Endothelial cell of umbilical vein (primary cell): ENCODE data around the gene ZFYVE28. TPM values are rescaled to one million over a fixed set of nuclear protein-coding genes. Genes with fewer than 3 reads are reported as not detected.

Experiments used
- BruUV-seq: library from RNA; stranded (reverse); fragments of 400-500 nt; replicated peaks from 2 replicates; lab custom pipeline; 2021; lab: Mats Ljungman, UMichigan
- CTCF ChIA-PET: fragments of 300-600, 350-600 bp; sonication (Branson Sonifier 250); formaldehyde crosslinking; loops from one replicate; lab custom pipeline; 2021; ENCODE audit warnings: antibody characterized with exemption, inconsistent platforms; lab: Charles Lee
- POLR2A ChIA-PET: fragments of 300-600, 350-600 bp; sonication (Branson Sonifier 250); formaldehyde crosslinking; loops from one replicate; lab custom pipeline; 2021; ENCODE audit warnings: antibody characterized with exemption, inconsistent platforms; lab: Charles Lee
- DNase-seq: peaks from one replicate; pipeline ENCODE4 v3.0.0-alpha.2; 2011; ENCODE audit warnings: low read depth, low spot score
- FAIRE-seq: peaks from 2 replicates; lab custom pipeline; 2011; peaks lifted over from hg19 to GRCh38; lab: Jason Lieb, UNC
- H2AFZ ChIP-seq: 2 replicates; pipeline ENCODE4 v1.6.0; 2012; ENCODE audit warnings: low read depth, low read length, control low read depth, inconsistent platforms
- H3K27ac ChIP-seq: 2 replicates; pipeline ENCODE4 v1.5.1; 2011; ENCODE audit warnings: low read depth, mild to moderate bottlenecking, control low read depth, low read length, moderate library complexity; ENCODE audit not compliant: insufficient read depth
- H3K27me3 ChIP-seq, 2 experiments: 2 replicates each; pipeline versions ENCODE4 v1.6.0 to v1.6.1; 2011; ENCODE audit warnings: low read length in 2 of 2, mixed read lengths in 1 of 2; ENCODE audit not compliant: control insufficient read depth in 2 of 2, insufficient read depth in 2 of 2
- H3K36me3 ChIP-seq, 2 experiments: 2 replicates in 1 of 2; 3 replicates in 1 of 2; pipeline ENCODE4 v1.5.1; 2011; ENCODE audit warnings: low read length in 2 of 2, mild to moderate bottlenecking in 1 of 2, moderate library complexity in 1 of 2; ENCODE audit not compliant: control insufficient read depth in 2 of 2, insufficient read depth in 2 of 2; ENCODE audit errors: extremely low read depth in 1 of 2
- H3K4me1 ChIP-seq: 3 replicates; pipeline ENCODE4 v1.5.1; 2011; ENCODE audit warnings: mild to moderate bottlenecking, low read length; ENCODE audit not compliant: control insufficient read depth, insufficient read depth; ENCODE audit errors: extremely low read depth
- H3K4me2 ChIP-seq: 2 replicates; pipeline ENCODE4 v1.6.1; 2011; ENCODE audit warnings: low read length, control low read depth, mixed read lengths; ENCODE audit not compliant: insufficient read depth
- H3K4me3 ChIP-seq, 3 experiments: fragments of 200-600 bp in 1 of 3; sonication (generic), shearing (Covaris generic) in 1 of 3; replicated peaks in 1 of 3; 2 replicates each; pipeline ENCODE4 v1.5.1; 2011 to 2016; ENCODE audit warnings: control low read depth in 3 of 3, low read length in 3 of 3, mild to moderate bottlenecking in 2 of 3, inconsistent platforms in 1 of 3, low read depth in 1 of 3, moderate library complexity in 1 of 3; ENCODE audit not compliant: insufficient read depth in 1 of 3
- H3K79me2 ChIP-seq: 2 replicates; pipeline ENCODE4 v1.6.0; 2012; ENCODE audit warnings: low read length, inconsistent platforms; ENCODE audit not compliant: control insufficient read depth, insufficient read depth
- H3K9ac ChIP-seq: replicated peaks from 2 replicates; pipeline ENCODE3; 2011; ENCODE audit warnings: low read length, control low read depth; ENCODE audit not compliant: insufficient read depth; ENCODE audit errors: extremely low read depth
- H3K9me1 ChIP-seq: replicated peaks from 3 replicates; pipeline ENCODE4 v1.6.0; 2011; ENCODE audit warnings: mild to moderate bottlenecking, low read length; ENCODE audit not compliant: control insufficient read depth, insufficient read depth; ENCODE audit errors: extremely low read depth
- H3K9me3 ChIP-seq: replicated peaks from 2 replicates; pipeline ENCODE4 v1.5.1; 2012; ENCODE audit warnings: low read length, inconsistent platforms; ENCODE audit not compliant: control insufficient read depth, insufficient read depth
- H4K20me1 ChIP-seq: replicated peaks from 2 replicates; pipeline ENCODE3; 2011; ENCODE audit warnings: mild to moderate bottlenecking, low read length; ENCODE audit not compliant: control insufficient read depth, insufficient read depth; ENCODE audit errors: extremely low read depth
- EZH2 ChIP-seq: IDR thresholded peaks from 2 replicates; pipeline ENCODE4 v1.6.1; 2012; ENCODE audit warnings: borderline replicate concordance, low read depth, mild to moderate bottlenecking, moderate library complexity, low read length, inconsistent platforms; ENCODE audit not compliant: severe bottlenecking
- FOS ChIP-seq: IDR thresholded peaks from 2 replicates; pipeline ENCODE4 v1.6.1; 2011; ENCODE audit warnings: mild to moderate bottlenecking, low read length, moderate library complexity, borderline replicate concordance; ENCODE audit not compliant: insufficient read depth
- GATA2 ChIP-seq: IDR thresholded peaks from 2 replicates; pipeline ENCODE4 v1.7.0; 2011; ENCODE audit warnings: low read depth, mild to moderate bottlenecking, moderate library complexity, mixed read lengths, low read length; ENCODE audit not compliant: insufficient read length, insufficient read depth
- MYC ChIP-seq: IDR thresholded peaks from one replicate; pipeline ENCODE4 v1.6.1; 2011; ENCODE audit warnings: mild to moderate bottlenecking, low read depth, low read length
- POLR2AphosphoS5 ChIP-seq: IDR thresholded peaks from 2 replicates; pipeline ENCODE4 v1.6.1; 2012; ENCODE audit warnings: low read depth, mild to moderate bottlenecking, control low read depth, low read length, moderate library complexity; ENCODE audit not compliant: insufficient read depth
- dilution Hi-C: fragments of 300-500 bp; cut with MboI; formaldehyde crosslinking; loops from one replicate; pipeline ENCODE4 v1.15.0; 2019; ENCODE audit warnings: low sequenced_read_pairs; ENCODE audit not compliant: extremely low pct_ligation_motif_present
- intact Hi-C: fragments of 100-400 bp; cut with micrococcal nuclease; formaldehyde crosslinking; loops from one replicate; pipeline ENCODE4 v1.10.0; 2022
- polyA plus RNA-seq, 4 experiments: library from polyadenylated mRNA; depleted of rRNA in 3 of 4; stranded (reverse) in 3 of 4; unstranded in 1 of 4; fragments of >200 nt; gene quantifications; 2 replicates each; pipeline versions ENCODE4 v1.2.1 to v1.2.3, GENCODE V29; 2011 to 2012; ENCODE audit warnings: missing spikeins in 1 of 4
- total RNA-seq: library from RNA; stranded (reverse); gene quantifications from 2 replicates; pipeline ENCODE4 v1.2.3, GENCODE V29; 2021
- TF ChIP-seq, protein P1 (sequence below): IDR thresholded peaks from 2 replicates; pipeline ENCODE4 v1.6.1; 2011; ENCODE audit not compliant: insufficient read depth, insufficient read length
- TF ChIP-seq, protein P2 (sequence below), 2 donors: IDR thresholded peaks; 1 replicate in 1 of 2; 2 replicates in 1 of 2; pipeline ENCODE4 v1.5.1; 2011; ENCODE audit warnings: low read length in 2 of 2, mild to moderate bottlenecking in 2 of 2, moderate library complexity in 2 of 2, control low read depth in 1 of 2, inconsistent platforms in 1 of 2, low read depth in 1 of 2; ENCODE audit not compliant: insufficient read depth in 1 of 2; ENCODE audit errors: extremely low read depth in 1 of 2

Gene ZFYVE28
- total and polyA plus RNA-seq, 2 donors (not counting 3 experiments of a cell fraction or from before 2014, with no cell fraction given) = 5.8 to 7.1 TPM

DNA sequence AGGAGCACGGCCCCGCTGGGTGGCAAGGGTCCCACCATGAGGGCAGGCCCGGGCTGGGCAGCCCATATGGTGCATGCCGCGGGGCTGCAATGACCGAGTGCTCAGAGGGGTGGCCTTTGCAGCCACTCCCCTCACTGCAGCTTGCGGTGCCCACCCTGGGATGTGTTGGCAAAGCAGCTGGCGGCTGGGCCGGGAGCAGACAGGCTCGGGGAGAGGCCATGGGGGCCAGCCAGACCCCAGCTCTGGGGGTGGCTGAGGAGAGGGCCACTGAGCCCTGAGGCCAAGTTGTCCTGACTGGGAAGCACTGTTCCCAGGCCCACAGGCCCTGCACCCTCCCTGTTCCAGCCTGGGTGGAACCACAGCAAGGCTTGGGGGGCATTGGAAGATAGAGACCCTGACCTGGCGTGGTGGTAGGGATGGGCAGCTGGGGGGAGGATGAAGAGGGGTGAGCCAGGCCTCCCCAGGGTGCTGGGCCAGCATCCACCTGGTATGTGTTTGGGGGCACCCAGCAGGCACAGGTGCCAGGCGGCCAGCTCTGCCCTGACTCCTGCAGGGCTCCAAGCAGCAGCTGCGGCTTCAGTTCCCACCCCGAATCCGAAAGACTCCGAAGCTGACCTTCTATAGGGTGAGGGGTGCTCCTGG, 32.1 kb upstream of the ZFYVE28 start:
- dilution Hi-C loops = no loop called here

DNA sequence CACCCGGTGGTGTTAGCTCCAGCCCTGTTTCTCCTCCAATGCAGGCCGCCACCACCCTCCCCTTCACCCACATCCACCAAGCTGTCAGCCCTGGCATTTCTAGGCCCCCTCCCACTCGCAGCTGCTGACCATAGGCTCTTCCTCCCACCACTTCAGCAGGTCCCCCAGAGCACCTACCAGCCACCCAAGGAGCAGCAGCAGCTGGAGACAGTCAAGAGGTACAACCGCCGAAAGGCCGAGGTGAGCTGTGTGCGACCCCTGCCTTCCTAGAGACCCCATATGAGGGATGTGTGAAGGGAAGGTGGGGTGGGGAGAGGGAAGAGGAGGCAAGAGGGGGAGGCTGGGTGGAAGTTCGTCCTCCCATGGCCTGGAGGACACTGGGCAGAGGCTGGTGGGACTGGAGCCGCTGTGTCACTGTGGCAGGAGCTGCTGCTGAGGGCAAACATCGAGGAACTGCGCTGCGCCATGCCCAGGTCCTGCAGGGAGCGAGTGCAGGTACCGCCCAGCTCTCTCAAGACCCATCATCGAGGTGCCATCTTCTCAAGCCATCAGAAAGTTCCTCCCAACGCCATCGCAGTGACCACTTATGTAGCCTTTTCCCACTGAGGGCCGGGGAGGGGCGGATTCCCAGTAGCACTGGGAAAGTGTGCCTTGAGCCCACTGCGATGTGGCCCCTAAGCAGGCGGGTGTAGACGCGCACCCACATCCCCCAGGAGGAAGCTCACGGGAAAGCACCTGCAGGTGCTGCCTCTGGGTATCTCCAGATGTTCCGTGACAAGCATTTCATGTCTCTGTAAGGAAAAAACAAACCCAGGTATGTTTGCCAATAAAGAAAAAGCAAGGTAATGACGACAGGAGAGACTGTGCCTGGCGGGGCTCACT, 31.3 kb upstream of the ZFYVE28 start:
- TF ChIP-seq, protein P1, sequence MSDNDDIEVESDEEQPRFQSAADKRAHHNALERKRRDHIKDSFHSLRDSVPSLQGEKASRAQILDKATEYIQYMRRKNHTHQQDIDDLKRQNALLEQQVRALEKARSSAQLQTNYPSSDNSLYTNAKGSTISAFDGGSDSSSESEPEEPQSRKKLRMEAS = no peak
- TF ChIP-seq MYC (no peak), POLR2AphosphoS5 (no peak), EZH2 (no peak)
- TF ChIP-seq, protein P2, sequence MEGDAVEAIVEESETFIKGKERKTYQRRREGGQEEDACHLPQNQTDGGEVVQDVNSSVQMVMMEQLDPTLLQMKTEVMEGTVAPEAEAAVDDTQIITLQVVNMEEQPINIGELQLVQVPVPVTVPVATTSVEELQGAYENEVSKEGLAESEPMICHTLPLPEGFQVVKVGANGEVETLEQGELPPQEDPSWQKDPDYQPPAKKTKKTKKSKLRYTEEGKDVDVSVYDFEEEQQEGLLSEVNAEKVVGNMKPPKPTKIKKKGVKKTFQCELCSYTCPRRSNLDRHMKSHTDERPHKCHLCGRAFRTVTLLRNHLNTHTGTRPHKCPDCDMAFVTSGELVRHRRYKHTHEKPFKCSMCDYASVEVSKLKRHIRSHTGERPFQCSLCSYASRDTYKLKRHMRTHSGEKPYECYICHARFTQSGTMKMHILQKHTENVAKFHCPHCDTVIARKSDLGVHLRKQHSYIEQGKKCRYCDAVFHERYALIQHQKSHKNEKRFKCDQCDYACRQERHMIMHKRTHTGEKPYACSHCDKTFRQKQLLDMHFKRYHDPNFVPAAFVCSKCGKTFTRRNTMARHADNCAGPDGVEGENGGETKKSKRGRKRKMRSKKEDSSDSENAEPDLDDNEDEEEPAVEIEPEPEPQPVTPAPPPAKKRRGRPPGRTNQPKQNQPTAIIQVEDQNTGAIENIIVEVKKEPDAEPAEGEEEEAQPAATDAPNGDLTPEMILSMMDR (IDR thresholded peaks at IDR 0.05; ENCODE audit: extremely low read depth in 1 of 2, insufficient read depth in 1 of 2, low read depth in 1 of 2, low read length in 2 of 2) = no peak

More for the DNA sequence above, 32.1 kb upstream of the ZFYVE28 start:
- H3K79me2 ChIP-seq = no peaks in the 10 kb centered on the region
- BruUV-seq = no TSS peak
- no peaks in the 10 kb centered on the region for H3K27me3 ChIP-seq
- no peak overlapping the region for H3K9ac ChIP-seq
- no peak overlapping the region for H3K4me2 ChIP-seq
- H3K4me1 ChIP-seq = no peaks in the 10 kb centered on the region
- H3K4me3 ChIP-seq = no peak overlapping the region
- intact Hi-C loops = no loop called here
- H2AFZ ChIP-seq = no peak overlapping the region
- ChIA-PET CTCF (interaction anchor here (0.7 to 2.5 kb wide), 3 partner anchors 8 to 231 kb away, joined by 3 to 11 read pairs (median 5); no protein-coding TSS in a partner anchor), POLR2A (no interaction called here)
- FAIRE-seq (no peak), DNase-seq (no peak)
- no peak overlapping the region for H3K27ac ChIP-seq
- no peaks in the 10 kb centered on the region for H3K9me3 ChIP-seq
- TF ChIP-seq POLR2AphosphoS5 = no peak
- TF ChIP-seq GATA2 = no peak
- TF ChIP-seq, protein P1 = no peak
- no peak for TF ChIP-seq FOS
- H3K36me3 ChIP-seq = no peaks in the 10 kb centered on the region
- H3K9me1 ChIP-seq = no peaks in the 10 kb centered on the region
- no peaks in the 10 kb centered on the region for H4K20me1 ChIP-seq

More for the DNA sequence above, 31.3 kb upstream of the ZFYVE28 start:
- no peak overlapping the region for H3K9ac ChIP-seq
- H3K27ac ChIP-seq = no peak overlapping the region
- ChIA-PET CTCF (interaction anchor here (0.9 to 1.7 kb wide), 2 partner anchors 9 to 230 kb away, joined by 3 to 5 read pairs; no protein-coding TSS in a partner anchor), POLR2A (interaction anchor here (0.6 kb wide), 1 partner anchor 97 kb away, joined by 4 read pairs; no protein-coding TSS in a partner anchor)
- DNase-seq (no peak), FAIRE-seq (no peak)
- no peaks in the 10 kb centered on the region for H3K27me3 ChIP-seq
- H3K79me2 ChIP-seq = no peaks in the 10 kb centered on the region
- no peak overlapping the region for H3K4me3 ChIP-seq
- no peaks in the 10 kb centered on the region for H3K4me1 ChIP-seq
- no TSS peak for BruUV-seq
- no peaks in the 10 kb centered on the region for H4K20me1 ChIP-seq
- no peak overlapping the region for H2AFZ ChIP-seq
- no peaks in the 10 kb centered on the region for H3K36me3 ChIP-seq
- no peaks in the 10 kb centered on the region for H3K9me1 ChIP-seq
- intact Hi-C loops (no loop called here), dilution Hi-C loops (no loop called here)
- H3K4me2 ChIP-seq = no peak overlapping the region
- H3K9me3 ChIP-seq = no peaks in the 10 kb centered on the region
